PC-3 (cell line): ENCODE results near the gene STING1.

Source experiments
- CTCF ChIP-seq: fragments of 300-600 bp; sonication (generic); conservative IDR thresholded peaks from 2 replicates; pipeline ENCODE4 v1.5.1; 2017; ENCODE audit warnings: antibody characterized with exemption, low read depth, mild to moderate bottlenecking, low read length
- EZH2 ChIP-seq: fragments of 300-600 bp; sonication (generic); IDR thresholded peaks from one replicate; pipeline ENCODE4 v1.6.1; 2017; ENCODE audit warnings: antibody characterized with exemption, mild to moderate bottlenecking, low read length; ENCODE audit not compliant: unreplicated experiment
- EZH2phosphoT487 ChIP-seq: fragments of 300-600 bp; sonication (generic); IDR thresholded peaks from 2 replicates; pipeline ENCODE4 v1.6.1; 2018; ENCODE audit warnings: mild to moderate bottlenecking, antibody characterized with exemption, low read length, borderline replicate concordance

DNA sequence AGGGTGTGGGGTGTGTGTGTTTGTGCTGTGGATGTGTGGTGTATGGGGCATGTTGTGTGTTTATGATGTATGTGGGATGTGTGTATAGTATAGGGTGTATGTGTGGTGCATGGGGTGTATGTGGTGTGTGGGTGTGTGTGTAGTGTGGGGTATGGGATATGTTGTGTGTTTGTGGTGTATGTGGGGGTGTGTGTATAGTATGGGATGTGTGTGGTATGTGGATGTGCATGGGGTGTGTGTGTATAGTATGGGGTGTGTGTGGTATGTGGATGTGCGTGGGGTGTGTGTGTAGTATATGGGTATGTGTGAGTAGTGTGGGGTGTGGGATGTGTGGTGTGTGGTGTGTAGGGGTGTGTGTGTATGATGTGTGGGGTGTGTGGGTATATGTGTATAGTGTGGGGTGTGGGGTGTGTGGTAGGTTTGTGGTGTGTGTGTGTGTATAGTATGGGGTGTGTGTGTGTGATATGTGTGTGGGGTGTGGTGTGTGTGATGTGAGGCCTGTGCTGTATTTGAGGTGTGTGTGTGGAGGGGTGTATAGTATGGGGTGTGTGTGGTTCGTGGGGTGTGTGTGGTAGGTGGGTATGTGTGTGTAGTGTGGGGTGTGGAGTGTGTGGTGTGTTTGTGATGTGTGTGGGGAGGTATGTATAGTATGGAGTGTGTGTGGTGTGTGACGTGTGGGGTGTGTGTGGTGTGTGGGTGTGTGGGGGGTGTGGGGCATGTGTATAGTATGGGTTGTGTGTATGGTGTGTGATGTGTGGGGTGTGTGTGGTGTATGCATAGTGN is 30.5 kb downstream of the STING1 start:
- TF ChIP-seq CTCF (no peak), EZH2phosphoT487 (no peak), EZH2 (no peak)
